Fibroblast of pulmonary artery (primary cell): ENCODE data around the gene CPT1A.

ENCODE experiments used
- DNase-seq: peaks from one replicate; pipeline ENCODE4 v3.0.0-alpha.2; 2010; ENCODE audit warnings: low read depth
- H3K4me3 ChIP-seq: replicated peaks from 2 replicates; pipeline ENCODE4 v1.5.1; 2011; ENCODE audit warnings: low read depth, mild to moderate bottlenecking, control low read depth, low read length, moderate library complexity
- CTCF ChIP-seq: IDR thresholded peaks from 2 replicates; pipeline ENCODE4 v1.5.1; 2011; ENCODE audit warnings: mild to moderate bottlenecking, control low read depth, low read length, inconsistent platforms; ENCODE audit errors: missing control alignments

Gene CPT1A

GRCh38 chr11:68767672-68768071 is 74.0 kb downstream of the CPT1A start:
- no peak for DNase-seq
- no peak for TF ChIP-seq CTCF
- no peak overlapping the region for H3K4me3 ChIP-seq

DNA sequence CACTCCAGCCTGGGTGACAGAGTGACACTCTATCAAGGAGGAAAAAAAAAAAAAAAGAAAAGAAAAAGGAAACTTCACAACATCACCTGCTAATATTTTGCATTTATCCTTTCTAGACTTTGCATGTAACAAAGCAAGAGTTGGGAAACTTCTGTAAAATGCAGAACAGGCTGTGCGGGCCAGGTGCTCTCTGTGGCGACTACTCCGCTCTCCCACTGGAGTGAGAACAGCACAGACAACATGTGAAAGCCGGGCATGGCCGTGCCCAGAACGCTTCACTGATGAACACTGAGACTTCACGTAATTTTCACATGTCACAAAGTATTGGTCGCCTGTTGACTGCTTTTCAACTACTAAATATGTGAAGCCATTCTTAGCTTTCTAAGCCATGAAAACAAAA is 74.9 kb downstream of the CPT1A start:
- no peak for TF ChIP-seq CTCF
- H3K4me3 ChIP-seq: no peak overlapping the region
- DNase-seq: no peak

- no peak for DNase-seq
Observed at GRCh38 chr11:68764746-68765145, 77.0 kb downstream of the CPT1A start.

GRCh38 chr11:68763926-68764657 is 77.6 kb downstream of the CPT1A start:
- TF ChIP-seq CTCF: no peak
- no peak overlapping the region for H3K4me3 ChIP-seq
- no peak for DNase-seq

More at GRCh38 chr11:68764746-68765145, 77.0 kb downstream of the CPT1A start:
- no peak for TF ChIP-seq CTCF
- H3K4me3 ChIP-seq: no peak overlapping the region

DNA sequence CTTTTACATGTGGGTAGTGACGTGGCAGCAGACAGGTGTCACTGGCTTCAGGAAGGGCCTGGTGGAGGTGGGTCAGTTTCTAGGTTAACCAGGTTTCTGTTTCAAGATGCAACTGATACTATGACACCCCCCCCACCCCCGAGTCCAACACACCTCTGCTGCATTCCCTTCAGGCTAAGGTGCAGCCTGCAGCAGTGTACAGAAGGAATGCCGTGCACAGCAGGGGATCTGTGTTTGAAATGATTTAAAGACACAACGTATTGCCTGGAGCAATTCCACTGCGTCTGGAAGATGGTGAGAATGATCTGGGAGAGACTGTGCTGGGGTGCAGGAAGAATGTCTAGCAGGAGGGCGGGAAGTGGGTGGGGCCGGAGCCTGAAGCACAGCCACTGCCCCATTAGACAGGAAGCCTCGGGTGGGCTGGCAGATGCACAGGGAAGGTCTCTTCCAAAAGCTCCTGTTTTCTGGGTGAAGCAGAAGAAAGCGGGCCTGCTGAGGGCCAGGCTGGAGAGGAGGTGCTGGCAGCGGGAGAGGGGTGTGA is 78.5 kb downstream of the CPT1A start:
- no peak for DNase-seq
- no peak for TF ChIP-seq CTCF
- no peak overlapping the region for H3K4me3 ChIP-seq

DNA sequence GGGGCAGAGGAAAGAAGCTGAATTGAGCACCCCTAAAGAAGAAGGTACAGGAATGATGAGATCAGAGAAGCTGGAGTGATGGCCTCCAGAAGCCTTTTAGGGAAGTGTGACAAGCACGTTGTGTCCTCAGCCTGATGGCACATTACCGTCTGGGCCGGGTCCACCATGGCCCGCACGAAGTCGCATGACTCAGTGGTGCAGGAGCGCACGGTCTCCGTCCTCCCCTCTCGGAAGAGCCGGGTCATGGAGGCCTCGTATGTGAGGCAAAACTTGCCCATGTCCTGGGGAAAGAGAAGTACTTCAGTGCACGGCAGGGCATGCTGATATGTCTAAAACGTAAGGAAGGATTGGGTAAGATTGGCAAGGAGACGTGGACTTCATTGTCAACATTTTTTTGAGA is 79.2 kb downstream of the CPT1A start:
- H3K4me3 ChIP-seq: no peak overlapping the region
- no peak for TF ChIP-seq CTCF
- no peak for DNase-seq

- H3K4me3 ChIP-seq: no peak overlapping the region
- TF ChIP-seq CTCF: no peak
- no peak for DNase-seq
Observed at GRCh38 chr11:68761801-68762200, 79.9 kb downstream of the CPT1A start.
